Panc1 (cell line): ENCODE measurements around the gene BIK.

Experiments
- CTCF ChIP-seq: fragments of 450-650 bp; IDR thresholded peaks from 2 replicates; pipeline ENCODE4 v1.5.1; 2017; ENCODE audit warnings: mild to moderate bottlenecking
- POLR2AphosphoS5 ChIP-seq: IDR thresholded peaks from 2 replicates; pipeline ENCODE4 v1.6.1; 2012; ENCODE audit warnings: mild to moderate bottlenecking, low read depth, low read length, moderate library complexity

GRCh38 chr22:43136801-43137200 lies 26.3 kb downstream of the BIK start:
- TF ChIP-seq CTCF, result no peak
- no peak for TF ChIP-seq POLR2AphosphoS5
